EL (cell line): Measurements from ENCODE around the gene ENAM.
"Not testable (repeated sequence)": the region's sequence is repeated elsewhere in the genome, so short reads cannot be mapped to it uniquely, and the experiment has no call there.

Experiments
- DNase-seq: peaks from one replicate; pipeline ENCODE4 v3.0.0-alpha.2; 2016

Gene ENAM

GRCh38 chr4:70627620-70628019 lies 924 bp upstream of the ENAM start:
- no peak for DNase-seq

DNA sequence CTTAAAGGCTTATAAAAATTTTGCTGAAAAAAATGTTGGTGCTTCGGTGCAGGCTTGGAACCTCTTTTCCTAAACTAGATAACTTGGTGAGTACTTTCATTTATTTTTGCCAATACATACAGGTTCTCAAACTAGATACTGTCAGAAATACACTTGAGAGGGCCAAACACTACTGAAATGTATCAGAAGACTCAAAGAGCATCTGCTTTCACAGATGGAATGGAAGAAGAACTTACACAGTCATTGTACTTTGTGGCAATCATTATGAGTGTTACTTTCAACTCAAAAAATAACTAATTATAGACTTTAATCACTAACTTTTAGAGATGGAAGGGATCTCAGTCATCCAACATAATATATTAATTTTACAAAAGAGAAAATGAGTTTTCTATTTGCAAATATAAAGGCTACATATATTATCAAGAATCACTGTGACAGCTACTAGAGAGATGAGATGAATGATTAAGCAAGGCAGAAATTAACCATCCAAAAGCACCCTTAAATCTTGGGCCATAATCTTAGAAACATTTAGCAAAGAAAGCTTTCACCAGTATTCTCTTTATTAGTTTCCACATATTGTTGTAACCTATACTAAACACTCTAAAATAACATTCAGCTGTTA lies 1.0 kb downstream of the ENAM start:
- DNase-seq = no peak

GRCh38 chr4:70630162-70630561 lies 1.6 kb downstream of the ENAM start:
- no peak for DNase-seq

GRCh38 chr4:70632028-70632427 lies 3.5 kb downstream of the ENAM start:
- DNase-seq = peak; percentile 65

DNA sequence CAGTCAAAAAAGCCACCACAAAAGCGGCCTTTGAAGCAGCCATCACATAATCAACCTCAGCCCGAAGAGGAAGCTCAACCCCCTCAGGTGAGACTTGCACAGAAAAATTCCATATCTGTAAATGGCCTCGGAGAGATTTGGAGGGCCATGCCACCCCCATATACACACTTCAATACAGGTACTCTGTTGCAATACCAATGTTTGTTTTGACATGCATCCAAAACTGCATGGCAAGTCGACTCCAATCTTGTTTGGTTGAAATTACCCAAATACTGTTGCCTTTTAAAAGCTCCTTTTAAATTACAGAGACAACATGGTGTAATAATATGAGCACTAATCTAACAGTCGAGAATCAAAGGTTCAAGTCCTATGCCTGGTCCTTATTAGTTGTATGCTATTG lies 5.9 kb downstream of the ENAM start:
- DNase-seq = no peak

DNA sequence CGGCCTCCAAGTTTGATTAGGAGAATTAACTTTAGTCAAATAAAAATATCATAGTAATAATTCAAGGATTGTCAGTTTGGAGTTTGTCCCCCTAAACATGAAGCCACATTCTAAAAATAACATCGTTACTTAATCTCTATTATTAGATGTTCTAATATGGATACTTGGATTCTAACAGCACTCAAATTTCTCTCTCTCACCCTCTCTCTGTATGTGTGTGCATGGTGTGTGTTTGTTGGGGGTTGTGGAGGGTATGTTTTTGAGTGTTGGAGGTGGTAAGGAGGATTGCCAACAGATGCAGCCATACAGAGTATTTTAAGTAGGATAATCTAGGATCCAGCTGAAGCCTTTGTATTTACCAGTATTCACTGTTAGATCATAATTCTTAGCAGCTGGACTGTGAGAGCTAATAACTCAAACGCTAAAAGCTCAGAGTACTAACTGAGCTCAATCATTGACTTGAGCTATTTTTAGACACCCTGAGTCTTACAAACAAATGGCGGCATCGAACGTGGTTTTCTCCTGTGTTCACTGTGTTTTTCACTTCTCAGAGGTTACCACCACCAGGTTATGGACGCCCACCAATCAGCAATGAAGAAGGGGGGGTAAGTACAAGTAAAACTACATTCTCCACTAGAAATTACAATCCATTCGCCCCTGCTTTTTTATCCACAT lies 8.8 kb downstream of the ENAM start:
- DNase-seq = no peak

- DNase-seq = no peak
Observed at GRCh38 chr4:70640192-70640591, 11.6 kb downstream of the ENAM start.

- not testable (repeated sequence) for DNase-seq
Observed at GRCh38 chr4:70650741-70651140, 22.2 kb downstream of the ENAM start.

GRCh38 chr4:70651864-70652506 lies 23.4 kb downstream of the ENAM start:
- DNase-seq = peak; percentile 35

DNA sequence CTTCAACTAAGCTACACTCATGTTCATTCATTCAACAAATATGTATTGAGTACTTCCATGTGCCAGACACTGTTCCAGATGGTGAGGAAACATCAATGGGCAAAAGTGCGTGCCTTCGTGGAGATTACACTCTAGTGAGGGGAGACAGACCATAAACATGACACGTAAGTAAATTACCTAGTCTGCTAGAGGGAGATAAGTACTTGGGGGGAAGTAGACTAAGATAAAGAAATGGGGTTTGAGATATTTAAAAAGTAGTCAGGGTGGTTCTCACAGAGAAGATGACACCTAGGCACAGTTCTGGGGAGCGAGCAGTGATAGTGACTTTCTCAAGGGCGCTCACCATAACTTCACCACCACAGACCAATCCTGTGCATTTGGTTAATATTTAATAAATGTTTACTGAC lies 26.1 kb downstream of the ENAM start:
- DNase-seq = no peak

- DNase-seq = no peak
Observed at GRCh38 chr4:70657326-70657725, 28.8 kb downstream of the ENAM start.

- no peak for DNase-seq
Observed at GRCh38 chr4:70658418-70658817, 29.9 kb downstream of the ENAM start.

DNA sequence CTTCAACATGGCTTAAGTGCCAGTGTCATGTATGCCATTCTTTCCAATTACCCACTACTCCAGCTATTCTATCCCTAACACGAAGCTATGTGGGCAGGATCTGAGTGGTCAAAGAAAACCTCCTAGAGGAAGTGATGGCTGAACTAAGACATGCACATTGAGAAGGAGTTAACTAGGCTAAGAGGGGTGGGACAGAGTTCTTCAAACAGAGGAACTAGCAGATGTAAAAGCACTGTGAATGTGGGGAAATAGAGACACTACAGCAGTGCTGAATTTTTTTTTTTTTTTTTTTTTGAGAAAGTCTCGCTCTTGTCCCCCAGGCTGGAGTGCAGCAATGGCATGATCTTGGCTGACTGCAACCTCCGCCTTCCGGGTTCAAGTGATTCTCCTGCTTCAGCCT lies 31.6 kb downstream of the ENAM start:
- DNase-seq = no peak

- DNase-seq = not testable (repeated sequence)
Observed at GRCh38 chr4:70661309-70661922, 32.9 kb downstream of the ENAM start.

- DNase-seq = peak; percentile 22
Observed at GRCh38 chr4:70666369-70666768, 37.8 kb downstream of the ENAM start, which contains the start of gene JCHAIN. JCHAIN (minus strand) TSS chr4:70666508; CDS start chr4:70666490, 18 bp downstream.

DNA sequence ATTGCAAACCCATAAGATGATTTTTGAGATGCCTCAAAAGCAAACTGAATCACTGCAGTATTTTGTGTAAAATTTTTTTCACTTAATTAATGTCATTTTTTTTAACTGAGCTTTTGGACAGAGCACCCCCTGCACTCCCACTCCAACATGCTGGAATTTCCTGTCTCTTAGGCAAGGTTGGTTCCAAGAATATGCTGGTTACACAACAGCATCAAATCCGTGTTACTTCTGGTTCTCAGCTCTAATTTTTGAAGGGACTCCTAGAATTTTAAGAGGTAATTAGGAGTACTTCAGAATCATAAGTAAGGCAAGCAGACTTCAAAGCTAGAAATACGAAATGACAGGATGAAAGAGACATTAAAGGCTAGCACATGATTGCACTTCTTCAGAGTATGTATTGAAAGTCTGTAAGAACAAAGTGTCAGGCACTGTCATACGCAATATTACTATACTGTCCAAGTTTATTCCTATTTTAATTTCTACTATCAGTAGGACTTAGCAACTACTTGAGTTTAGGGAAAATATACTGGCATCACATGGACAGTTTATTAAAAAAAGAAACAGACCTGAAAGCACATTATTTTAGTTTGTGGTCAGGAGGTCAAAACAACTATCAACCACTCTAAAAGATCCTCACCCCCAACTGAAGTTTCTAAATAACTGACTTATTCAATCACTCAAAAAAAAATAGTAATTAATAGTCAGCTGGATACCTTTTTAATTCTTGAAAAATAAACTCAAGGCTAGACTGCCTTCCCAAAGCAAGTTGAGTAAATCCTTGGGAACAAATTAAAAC lies 39.4 kb downstream of the ENAM start:
- DNase-seq = peak; percentile 39

DNA sequence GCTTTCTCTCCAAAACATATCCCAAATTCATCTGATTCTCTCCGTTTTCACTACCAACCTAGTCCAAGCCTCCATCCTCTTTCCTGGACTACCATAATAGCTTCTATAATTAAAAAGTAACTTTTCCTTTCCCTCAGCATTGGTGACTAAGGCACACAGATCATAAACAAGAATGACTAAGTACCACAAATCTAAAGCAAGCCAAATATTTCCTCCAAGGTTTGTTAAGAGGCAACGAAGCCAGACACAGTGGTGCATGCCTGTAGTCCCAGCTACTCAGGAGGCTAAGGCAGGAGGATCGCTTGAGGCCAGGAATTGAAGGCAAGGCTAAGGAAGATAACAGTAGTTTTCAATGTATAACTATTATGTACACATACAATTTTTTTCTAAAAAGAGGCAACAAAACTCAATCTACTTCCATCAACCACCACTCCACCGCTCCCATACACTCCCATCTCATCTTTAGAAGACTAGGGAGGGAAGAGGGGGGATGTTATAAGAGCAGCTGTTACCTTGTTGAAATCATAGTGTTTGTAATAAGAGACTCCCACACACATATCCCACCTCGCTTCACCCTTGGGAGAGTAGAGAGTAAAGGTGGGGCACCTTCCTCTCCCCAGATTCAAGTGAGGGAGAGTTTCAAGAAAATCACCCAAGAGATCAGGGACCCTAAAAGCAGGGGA lies 41.9 kb downstream of the ENAM start:
- DNase-seq = peak; percentile 53

DNA sequence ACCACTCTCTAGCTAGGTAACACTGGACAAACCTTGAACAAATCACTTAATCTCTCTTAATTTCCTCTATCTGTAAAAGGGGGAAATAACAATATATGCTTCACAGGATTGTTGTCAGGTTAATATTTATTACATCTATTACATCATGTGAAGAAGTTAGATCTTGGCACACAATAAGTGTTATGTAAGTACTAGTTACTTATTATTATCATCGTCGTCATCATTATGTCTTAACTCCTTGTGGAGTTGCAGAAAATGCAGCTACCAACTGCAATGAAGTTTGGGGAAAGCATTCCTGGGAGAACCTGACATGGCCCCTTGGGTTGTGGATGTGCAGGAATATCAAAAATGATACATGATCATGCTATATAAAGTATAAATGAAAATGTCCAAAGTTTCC lies 42.5 kb downstream of the ENAM start:
- no peak for DNase-seq

DNA sequence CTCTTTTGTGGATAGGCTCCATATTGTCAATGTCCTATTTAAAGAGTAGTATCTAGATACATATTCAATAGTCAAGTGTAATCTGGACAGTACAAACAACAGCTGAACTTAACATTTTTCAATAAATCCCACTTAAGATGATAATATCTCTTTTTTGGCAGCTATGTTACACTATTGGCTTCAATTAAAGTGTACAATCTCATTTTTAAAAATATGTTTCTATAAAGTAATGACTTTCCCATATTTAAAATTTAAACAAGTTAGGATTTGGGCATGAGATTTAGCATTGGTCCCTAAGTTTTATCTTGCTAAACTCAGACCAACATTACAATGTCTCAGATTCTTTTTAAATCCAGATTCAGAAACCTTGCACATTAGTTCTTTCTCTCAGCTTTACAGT lies 45.6 kb downstream of the ENAM start:
- DNase-seq = no peak

GRCh38 chr4:70674731-70675130 lies 46.2 kb downstream of the ENAM start:
- DNase-seq = no peak

- DNase-seq = no peak
Observed at GRCh38 chr4:70676554-70677090, 48.1 kb downstream of the ENAM start.

- DNase-seq = no peak
Observed at GRCh38 chr4:70678383-70678999, 49.9 kb downstream of the ENAM start.
